AG09319 (cell line): ENCODE results near the gene VRK2.

Experiments used
- DNase-seq: peaks from one replicate; pipeline ENCODE4 v3.0.0-alpha.2; 2010; ENCODE audit warnings: low read depth; ENCODE audit errors: extremely low read depth
- CTCF ChIP-seq: IDR thresholded peaks from 2 replicates; pipeline ENCODE4 v1.5.1; 2011; ENCODE audit warnings: low read depth, mild to moderate bottlenecking, inconsistent platforms, low read length, moderate library complexity

Gene VRK2

DNA sequence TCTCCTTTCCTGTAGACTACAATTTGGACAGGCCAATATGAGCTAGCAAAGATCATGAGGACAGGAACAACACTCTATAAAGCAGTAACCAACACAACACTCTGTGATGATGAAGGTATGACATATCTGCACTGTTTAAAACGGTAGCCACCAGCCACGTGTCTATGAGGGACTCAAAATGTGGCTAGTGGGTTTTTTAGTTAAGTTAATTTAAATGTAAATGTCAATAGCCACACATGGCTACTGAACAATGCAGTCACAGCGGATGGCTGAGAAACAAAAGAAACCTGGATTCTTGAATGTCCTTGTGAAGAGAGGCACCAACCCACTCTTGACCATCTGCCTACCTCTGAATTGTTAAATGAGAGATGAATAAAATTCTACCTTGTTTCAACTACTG, 160.6 kb downstream of the VRK2 start:
- no peak for TF ChIP-seq CTCF
- DNase-seq: no peak
